HG02973 (cell line): ENCODE results near the gene KIRREL3.

Source experiments
- ATAC-seq: cut with Tn5 transposase; IDR thresholded peaks from one replicate; pipeline ENCODE4 v1.9.1; 2021; ENCODE audit warnings: moderate library complexity; ENCODE audit not compliant: unreplicated experiment

KIRREL3 gene

DNA sequence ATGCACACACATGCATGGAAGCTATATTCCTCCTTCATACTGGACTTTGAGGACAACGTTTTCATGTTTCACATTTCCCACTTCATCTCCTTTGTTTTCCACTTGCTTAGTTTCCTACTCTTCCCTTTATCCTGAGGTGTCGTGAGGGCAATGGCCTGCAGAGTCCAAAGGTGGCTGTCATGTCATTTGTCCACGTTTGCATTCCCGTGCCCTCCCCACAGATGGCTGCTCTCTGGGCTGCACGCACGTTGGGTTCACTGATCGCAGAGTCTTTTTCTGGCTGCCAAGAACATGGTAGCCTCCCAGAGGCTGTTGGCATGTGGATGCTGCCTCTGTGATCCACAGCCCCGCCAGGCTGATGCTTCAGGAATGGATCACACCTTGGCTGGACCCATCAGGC is 389.1 kb downstream of the KIRREL3 start:
- ATAC-seq, result no peak

DNA sequence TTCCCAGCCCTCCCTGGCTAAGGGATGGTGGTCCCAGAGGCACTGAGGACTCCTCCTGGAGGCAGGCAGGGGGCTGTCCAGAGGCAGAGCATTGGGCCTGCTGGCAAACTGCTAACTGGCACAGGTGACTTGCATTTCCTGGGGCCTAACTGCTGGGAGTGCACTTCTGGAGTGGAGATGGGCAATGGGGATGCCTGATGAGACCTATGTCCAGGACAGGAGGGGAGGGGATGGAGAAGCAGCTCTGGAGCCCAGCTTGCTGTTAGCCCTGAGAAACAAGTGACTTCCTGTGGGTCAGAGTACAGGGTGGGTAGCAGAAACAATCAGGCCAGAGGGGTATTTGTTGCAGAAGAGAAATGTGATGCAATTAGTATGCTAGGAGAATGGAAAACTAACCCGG is 391.9 kb downstream of the KIRREL3 start:
- ATAC-seq, result no peak

DNA sequence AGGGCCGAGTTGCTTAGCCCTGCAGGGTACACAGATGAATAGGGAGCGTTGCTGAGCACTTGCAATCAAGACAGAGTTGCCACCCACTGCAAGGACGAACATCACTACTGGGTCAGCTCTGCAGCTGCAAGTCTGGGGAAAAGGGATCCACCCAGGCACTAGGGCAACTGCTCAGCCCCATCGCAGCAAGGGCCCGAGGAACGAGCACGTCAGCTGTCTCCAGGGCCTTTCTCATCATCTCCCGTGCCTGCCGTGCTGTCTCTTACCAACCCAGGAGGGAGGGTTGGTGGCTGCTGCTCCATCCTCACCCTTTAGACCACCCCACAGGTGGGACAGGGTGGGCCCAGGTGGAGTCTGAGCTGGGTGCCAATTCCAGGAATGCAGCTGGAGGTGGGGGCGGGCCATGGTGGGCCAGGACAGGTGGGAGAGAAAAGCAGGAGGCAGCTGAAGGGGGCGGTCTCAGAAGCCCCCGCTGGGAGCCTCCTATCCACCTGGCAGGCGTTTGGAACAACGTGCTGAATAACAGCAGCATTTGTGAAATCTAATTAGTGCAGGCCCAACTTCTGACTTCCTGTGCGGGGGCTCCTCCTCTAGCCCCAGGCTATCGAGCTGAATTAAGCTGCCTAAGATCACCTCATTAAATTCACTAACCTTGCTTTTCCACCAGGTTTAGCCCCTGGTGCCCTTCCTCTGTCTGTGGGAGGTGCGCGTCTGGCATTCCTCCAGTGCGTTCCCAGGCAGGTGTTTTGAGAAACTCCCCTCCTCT is 392.6 kb downstream of the KIRREL3 start:
- ATAC-seq, result no peak

DNA sequence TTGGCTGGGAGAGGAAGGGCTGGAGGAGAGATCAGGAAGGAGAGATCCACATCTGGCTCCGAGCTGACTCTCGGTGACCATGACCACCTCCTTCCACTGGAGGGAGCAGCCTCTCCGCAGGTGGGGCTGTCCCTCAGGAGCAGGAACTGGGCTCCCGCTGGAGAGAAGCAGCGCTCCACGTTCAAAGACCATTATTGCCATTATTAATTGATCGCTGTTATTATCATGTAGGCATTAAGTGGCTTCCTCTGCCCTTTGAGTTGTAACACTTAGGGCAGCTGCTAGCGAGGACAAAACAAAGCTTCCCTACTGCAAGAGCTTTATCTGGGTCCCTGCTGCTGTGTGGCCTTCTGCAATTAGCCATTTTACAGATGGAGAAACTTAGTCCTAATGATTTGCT is 393.2 kb downstream of the KIRREL3 start:
- no peak for ATAC-seq

DNA sequence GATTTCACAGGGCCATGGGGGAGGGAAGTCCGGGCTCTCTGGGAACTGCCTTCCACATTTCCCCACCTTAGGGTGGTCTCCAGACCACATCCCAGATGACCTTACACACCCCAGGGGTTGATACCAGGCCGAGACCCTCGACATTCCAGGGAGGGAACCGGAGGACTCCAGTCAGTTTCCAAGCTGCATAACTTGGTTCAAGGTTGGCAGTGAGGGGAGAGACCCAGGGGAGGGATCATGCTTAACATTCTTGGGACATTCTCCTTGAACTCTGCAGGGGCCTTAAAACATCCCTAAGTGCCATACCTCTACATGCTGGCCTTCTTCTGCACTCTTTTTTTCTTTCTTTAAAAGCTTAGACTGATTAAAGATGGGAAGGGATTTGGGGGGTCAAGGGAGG is 394.1 kb downstream of the KIRREL3 start:
- no peak for ATAC-seq

DNA sequence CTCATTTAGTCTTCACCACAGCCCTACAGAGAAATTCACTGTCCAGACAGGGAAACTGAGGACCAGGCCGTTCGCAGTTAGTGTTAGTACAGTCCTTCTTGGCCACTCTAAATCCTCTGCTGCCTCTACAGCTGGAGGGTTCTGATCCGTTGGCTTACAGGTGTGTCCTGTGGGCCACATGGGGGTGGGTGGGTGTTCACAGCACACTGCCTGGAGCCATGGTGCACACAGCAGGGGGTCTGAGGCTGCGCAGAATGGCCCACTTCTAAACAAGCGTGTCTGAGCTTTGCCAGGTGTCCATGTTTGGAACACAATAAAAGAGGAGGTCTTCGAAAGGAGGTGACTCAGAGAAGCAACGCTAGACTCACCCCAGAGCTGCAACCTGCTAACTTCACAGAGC is 396.1 kb downstream of the KIRREL3 start:
- ATAC-seq, result no peak

DNA sequence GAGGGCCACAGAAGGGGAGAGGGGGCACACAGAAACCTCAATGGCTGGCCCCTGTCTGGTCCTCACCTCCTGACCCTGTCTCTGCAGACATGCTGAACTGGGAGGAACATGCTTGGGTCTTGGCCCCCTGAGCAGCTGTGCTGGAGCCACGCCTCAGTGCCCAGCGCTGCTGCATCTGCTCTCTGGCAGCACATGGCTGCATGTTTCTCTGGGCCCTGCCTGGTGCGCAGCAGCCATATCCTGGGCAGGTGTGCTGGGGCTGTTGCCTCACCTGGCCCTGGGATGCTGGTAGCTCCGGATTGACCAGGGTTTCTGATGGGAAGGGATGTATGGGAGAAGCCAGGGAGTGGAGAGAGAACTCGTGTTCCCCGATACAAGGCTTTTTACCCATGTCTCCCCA is 397.1 kb downstream of the KIRREL3 start:
- ATAC-seq, result no peak

DNA sequence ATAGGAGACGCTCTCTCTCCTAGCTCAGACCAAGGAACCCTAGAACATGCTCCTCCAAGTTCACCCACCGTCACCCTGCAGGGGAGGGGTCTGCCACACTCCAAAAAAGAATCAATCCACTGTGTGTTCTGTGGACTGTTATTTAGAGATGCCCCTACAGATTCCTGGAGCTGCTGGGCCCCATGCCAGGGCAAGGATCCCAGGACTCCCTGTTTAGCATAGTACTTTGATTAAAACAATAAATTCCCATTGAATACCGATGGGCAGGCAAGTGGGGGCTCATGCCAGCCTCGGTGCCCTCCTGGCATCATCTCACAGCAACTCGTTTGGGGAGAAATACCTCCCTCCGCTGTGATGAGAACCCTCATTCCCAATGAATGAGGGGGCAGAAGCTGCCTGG is 397.6 kb downstream of the KIRREL3 start:
- no peak for ATAC-seq

DNA sequence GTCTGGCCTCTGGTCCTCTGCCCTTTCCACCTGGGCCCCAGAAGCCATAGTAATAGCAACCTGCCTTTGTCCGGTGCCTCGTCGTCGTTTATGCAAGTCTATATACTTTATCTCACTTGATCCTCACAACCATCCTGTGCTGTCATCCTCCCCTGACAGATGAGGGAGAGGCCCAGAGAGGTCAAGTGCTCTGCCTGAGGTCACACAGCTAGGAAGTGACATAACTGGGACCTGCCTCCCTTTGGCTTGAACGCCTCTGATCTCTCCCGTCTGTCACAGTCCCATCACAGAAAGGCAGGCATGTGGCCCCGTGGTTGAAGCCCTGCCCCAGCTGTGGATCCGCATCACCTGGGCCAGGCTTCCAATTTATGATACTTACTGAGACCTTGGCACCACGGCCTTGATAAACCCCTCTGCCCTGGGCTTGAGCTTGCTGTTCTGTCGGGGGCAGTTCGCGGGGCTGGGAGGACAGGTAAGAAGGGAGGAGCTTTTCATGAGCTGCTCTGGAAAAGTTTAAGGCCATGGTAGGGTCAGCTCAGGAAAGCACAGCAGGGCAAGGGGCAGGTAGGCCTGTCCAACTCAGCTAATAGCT is 398.1 kb downstream of the KIRREL3 start:
- no peak for ATAC-seq

DNA sequence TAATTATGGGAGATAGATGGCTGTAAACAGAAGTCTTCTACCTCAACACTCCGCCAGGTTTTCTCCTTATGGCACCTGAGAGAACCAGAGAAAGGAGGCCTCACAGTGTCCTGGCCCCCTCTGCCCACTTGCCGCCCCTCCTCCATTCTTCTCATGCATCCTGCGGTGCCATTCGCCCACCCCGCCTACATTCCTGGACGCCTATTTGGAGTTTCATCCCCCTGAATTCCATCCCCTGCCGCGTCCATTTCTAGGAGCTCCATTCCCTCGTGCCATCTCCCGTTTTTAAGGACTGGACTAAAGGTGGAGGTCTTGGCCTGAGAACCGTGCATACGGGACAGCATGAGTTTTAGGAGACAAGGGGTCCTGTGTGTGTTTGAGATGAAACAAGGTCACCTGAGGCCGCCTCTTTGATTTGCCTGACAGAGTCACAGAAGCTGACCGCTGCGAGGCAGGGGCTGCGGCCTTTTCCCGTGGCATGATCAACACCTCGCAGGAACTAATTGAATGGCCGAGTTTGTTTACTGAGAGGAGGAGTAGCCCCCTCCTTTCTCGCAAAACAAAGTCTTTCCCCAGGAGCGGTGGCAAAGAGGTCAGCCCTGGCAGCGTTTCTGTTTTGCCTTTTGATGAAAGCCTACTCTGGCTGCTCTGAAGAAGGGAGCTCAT is 398.9 kb downstream of the KIRREL3 start:
- no peak for ATAC-seq

DNA sequence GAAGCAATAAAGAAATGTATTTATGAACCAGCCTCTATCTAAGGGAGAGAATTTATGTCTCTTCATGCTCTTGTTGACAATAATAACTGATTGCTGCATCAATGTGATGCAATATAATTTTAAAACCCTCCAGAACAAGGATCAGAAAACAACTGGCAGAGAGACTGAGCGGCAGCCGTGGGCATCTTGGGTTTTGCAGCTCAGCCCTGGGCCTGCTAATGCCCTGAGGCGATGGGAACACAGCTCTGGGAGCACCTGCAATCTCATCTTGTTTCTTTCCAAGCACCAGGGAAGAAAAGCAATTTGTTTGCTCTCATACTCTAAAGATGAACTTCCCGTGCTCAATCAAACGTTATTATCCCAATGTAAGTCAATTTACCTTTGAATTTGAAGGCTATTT is 399.4 kb downstream of the KIRREL3 start:
- ATAC-seq, result no peak

DNA sequence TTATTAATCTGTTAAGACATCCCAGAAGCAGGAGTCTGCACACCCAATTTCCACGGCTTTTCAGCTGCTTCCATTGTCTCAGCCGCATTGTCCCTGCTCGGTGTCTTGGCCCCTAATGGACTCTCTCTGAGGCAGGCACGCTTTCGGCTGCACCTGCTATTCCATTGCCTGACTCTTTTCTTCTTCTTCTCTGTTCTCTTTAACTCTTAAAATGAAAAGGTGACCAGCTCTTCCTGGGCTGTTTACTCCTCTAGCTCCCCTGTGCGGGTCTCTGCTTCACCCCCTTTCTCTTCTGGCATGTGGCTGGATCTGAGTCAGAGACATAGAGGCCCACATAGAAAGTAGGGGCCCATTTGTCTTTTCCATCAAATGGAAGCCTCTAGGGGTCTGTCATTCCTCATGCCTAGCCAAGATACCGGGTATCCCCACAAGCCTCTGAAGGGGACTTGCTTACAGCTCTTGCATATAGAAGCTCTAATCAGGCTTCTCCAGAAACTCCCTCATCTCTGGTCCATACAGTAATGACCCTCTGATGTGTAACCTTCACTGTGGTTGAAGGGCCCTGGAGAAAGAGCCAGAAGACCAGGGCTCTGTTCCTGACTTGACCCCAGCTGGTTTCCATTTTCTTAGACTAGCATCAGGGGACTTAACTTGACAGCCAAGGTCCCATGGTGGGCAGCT is 401.2 kb downstream of the KIRREL3 start:
- no peak for ATAC-seq

DNA sequence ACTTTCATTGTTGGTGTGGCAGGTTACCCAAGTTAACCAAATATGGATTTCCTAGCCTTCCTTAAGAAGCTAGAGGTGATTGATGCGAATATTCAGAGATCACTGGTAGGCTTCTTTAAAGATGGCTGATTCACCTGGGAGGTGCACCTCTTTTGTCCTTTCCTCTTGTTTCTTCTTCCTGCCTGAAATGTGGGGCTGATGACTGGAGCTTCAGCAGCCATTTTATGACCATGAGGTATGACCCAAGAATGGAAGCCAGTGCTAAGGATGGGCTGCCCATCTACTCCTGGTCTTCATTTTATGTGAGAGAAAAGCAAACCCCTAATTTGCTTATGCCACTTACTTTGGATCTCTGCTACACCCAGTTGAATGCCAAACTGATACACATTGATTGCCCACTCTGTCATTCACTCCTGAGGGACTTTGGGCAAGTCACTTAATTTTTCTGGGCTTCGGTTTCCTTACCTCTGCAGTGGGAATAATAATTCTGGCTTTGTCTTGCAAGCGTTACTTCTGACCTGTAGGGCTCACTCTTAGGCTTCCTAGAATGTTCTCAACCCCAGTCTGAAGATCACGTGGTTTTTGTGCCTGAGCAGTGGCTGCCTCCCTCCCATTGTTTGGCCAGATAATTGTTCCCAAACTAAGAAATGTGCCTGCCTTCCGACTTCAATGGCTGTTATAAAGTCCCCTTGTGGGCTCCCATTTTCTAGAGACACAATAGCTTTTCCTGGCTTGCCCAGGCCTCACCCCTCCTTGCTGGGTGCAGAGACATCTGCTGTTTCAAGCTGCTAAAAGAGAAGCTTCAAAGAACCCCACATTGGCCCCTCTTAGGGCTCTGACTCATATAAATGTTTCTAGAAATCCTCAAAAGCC is 402.0 kb downstream of the KIRREL3 start:
- ATAC-seq, result no peak

DNA sequence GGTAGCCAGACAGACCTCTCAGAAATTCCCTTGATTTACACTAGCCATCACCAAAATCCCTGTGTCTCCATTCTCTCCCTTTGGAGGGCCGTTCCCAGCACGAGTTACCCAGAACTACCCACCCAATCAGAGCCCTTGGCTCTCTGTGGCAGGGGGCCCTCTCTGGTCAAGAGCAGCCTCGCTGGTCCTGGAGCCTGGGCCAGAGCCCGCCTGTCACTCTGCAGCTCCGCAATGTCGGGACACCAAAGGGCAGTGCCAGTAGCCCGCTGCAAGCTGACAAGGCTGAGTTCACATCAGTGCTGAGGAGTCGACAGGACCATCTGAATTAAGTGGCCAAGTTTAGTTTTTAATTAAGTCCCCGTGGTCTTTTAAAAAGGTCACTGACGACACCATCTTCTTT is 403.5 kb downstream of the KIRREL3 start:
- ATAC-seq, result no peak

DNA sequence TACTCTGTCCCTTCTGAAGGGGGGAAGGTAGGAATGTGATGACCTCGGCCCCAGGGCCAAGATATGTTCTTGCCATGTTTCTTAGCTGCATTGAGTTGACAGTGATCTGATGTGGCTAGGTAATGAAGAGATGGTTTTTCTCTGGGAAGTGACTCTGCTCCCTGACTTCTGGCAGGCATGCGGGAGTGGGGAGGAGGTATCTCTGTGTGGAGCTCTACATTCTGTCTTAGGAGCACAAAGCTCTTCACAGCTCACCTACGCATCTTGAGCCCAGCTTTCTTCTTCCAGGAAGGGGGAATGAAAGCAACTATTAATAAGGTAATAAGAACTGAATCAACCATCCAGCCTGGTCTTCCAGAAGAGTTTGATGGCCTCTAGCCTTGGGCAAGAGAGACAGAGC is 404.1 kb downstream of the KIRREL3 start:
- ATAC-seq, result no peak

DNA sequence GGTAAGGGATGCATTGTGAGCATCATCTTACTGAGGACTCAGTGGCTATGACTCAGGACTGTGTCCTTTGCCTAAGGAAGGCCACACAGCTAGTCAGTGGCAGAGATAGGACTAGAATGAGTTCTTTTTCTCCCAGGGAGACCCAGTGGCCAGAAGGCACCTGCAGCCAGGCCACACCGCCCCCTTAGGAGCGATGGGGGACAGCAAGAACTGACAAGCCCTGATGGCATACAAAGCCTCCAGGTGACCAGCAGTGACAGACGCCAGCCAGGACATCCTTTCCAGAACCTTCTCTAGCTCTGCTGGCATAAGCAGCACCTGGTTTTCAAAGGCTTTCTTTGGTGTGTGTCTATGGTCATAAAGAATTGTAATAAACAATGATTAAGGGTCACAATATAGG is 405.0 kb downstream of the KIRREL3 start:
- ATAC-seq, result no peak

DNA sequence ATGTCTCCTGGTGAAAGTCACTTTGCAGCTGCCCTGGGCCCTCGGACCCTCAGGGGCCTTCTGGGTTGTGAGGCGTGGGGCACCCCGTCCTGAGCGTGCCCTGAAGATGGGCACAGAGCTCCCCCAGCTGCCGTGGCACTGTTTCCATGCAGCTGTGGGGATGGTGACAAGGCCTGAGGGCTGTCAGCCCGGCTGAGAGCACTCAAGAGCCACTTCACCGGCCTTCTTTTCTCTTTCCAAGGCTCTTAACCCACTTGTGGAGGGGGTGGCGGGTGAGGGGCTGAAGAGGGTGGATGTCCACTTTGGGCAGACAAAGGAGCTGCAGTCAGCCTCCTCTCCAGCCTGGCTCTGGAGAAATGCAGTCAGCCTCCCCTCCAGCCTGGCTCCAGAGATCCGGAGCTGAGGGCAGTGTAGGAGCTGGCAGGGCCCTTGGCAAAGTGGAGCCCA is 405.6 kb downstream of the KIRREL3 start:
- no peak for ATAC-seq

DNA sequence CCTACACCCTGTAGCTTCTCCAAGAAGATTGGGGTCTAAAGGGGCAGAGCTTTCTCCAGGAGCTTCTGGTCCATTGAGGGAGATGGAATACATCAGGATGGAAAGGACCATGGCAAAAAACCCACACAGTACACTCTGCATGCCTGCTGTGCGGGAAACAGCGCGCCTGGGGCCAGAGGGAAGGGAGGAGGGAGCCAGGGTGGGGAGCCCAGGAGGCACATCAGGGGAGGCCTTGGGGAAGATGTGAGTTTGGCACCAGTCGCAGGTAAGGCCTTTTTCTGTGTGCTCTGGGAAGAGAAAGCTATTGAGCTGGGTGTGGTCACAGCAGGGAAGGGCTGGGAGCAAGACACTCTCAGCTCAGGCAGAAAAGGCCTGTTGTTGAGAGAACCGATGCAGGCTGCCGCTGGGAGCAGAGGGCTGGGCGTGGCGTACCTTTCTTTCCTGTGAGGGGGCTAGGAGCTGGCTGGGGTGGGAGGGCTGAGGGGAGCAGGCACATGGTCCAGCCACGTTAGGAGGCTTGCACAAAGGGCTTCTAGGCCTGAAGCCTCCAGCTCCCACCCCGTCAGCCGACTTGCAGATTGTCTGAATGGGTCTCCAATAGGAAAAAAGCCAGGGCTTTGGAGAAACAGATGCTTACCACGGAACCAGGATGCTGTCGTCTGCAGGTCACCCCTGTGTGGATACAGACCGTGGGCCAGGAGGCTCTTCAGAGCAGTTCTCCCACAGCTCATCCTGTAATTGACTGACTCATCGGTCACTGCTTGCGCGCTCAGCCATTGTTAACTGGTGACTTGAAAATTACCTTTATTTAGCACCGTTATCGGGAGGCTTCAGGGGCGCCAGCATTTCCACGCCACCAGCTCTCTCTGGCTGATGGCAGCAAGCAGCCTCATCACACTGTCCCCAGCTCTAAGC is 407.8 kb downstream of the KIRREL3 start:
- ATAC-seq, result no peak

DNA sequence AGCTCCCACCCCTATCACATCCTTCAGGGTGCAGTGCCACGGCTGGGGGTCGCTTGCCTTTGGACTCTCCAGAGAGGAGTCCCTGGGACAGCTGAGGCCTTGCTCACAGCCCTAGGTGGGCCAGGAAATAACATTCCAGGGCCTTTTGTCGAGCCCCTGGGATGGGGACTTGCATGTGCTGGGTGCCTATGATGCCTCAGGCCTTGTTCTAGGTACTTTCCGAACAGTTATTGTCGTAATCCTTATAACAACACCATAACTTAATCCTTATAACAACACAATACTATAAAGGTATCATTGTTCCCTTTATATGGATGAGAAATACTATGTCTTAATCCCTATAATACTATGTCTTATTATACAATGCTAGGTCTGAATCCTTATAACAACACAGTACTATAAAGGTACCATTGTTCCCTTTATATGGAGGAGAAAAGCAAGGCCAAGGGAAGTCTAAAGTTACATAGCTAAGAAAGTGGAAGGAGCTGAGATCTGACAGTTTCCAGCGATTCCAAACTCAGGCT is 408.5 kb downstream of the KIRREL3 start:
- no peak for ATAC-seq

DNA sequence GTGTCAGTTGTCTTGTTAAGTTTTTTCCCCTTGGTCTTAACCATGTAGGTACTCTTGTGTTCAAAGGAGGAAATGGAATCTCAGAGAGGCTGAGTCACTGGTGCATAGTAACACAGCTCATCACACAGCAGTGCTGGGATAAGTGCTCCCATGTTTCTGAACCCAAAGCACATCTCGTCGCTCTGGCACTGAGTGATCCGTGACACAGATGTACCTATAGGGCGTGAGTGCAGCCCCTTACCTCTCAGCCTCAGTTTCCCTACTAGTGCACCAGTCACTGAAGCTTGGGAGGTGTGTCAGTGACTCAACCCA is 411.1 kb downstream of the KIRREL3 start:
- ATAC-seq, result no peak
